Vagina (tissue), 2 donors: ENCODE measurements around the gene ZNF48.

Experiments used
- CTCF ChIP-seq, 3 experiments: fragments of 450-650 bp in 2 of 3; fragments of 200-600 bp in 1 of 3; sonication (generic) in 1 of 3; IDR thresholded peaks; one replicate each; pipeline ENCODE4 v1.5.1; 2017 to 2019; ENCODE audit warnings: antibody characterized with exemption in 3 of 3, mild to moderate bottlenecking in 2 of 3, moderate library complexity in 2 of 3
- POLR2AphosphoS5 ChIP-seq, 2 donors: sonication (generic); formaldehyde crosslinking; IDR thresholded peaks; one replicate each; pipeline ENCODE4 v1.9.0; 2017; ENCODE audit warnings: antibody characterized with exemption in 2 of 2, mild to moderate bottlenecking in 2 of 2, low read depth in 1 of 2; ENCODE audit not compliant: insufficient read depth in 1 of 2

- no peak for TF ChIP-seq CTCF (IDR thresholded peaks at IDR 0.05)
- no peak for TF ChIP-seq POLR2AphosphoS5 (IDR thresholded peaks at IDR 0.05; ENCODE audit: insufficient read depth in 1 of 2, low read depth in 1 of 2)
Measured at GRCh38 chr16:30428055-30428454, 32.8 kb downstream of the ZNF48 start.
